Raji (cell line): ENCODE results near the gene RCAN2.

ENCODE experiments used
- POLR2A ChIP-seq: IDR thresholded peaks from 2 replicates; pipeline ENCODE4 v1.6.1; 2011; ENCODE audit warnings: low read depth, low read length, control low read depth; ENCODE audit not compliant: insufficient read depth

Gene RCAN2

DNA sequence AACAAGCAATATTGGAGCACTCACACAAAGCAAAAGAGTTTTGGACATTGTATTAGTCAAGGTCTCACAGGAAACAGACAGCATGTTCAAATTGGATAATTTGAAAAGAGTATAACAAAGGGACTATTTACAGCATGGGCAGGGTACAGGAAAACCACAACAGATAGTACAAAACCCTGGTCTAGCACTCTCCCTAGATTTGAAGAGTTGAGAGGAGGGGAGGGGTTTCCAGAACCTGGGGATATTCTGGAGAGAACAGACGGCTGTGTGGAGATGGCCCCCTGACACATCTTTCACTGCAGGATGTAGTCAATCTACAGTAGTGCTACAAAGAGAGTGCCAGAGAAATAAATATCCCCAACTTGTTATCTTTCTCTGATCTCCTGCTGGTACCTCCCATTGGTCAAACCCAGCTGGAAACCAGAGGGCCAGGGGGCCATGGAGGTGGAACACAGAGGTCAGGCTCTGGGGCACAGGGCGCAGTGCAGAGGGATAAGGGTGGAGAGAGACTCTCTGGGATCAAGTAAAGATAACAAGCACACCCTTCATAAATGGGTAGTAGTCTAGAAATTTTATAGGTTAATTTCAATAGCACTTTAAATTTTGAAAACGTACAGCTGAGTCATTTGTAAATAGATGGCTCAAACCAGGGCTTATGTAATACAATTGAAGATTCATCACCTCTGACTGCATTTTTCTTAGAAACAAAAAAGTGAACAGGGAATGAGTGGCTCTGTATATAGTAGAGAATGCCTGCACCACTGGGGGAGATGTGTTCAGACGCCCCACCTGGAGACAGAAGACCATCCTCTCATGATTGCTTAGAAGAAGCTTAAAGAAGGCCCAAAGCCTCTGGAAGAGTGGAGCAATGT, 25.7 kb downstream of the RCAN2 start:
- TF ChIP-seq POLR2A, result no peak

DNA sequence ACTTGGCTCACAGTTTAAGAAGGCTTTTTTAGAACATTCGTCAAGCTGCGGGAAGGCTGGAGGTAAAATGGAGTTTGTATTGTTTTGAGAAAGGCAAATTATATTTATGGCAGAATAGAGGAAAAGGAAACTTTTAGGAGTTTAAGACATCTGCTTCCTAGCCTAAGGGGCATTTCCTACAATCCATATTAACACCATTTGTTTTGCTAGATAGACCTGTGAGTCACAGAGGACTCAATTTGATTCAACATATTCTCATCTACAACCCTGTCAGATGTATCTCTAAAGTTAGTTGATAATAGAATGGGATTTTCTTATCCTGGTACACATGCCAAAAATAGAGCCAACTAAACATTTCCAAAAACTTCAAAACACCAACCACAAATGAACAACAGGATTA, 35.0 kb downstream of the RCAN2 start:
- TF ChIP-seq POLR2A, result no peak

DNA sequence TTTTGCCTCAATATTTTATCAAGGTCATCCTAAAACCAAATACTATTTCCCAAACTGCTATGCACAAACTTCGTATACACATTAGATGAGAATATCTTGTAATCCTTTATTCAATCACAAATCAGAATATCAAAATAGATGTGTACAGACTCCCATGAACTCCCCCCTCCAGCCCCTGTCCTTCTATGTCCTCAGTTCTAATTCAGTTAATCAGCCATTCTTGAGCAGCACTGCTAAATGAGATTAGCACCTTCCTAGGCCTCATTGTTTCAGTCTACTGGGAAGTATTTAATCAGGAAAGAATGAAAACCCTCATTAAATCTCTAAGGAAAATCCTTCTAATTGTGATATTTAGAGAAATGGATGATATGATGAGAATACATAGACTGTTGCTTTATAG, 36.6 kb downstream of the RCAN2 start:
- no peak for TF ChIP-seq POLR2A

DNA sequence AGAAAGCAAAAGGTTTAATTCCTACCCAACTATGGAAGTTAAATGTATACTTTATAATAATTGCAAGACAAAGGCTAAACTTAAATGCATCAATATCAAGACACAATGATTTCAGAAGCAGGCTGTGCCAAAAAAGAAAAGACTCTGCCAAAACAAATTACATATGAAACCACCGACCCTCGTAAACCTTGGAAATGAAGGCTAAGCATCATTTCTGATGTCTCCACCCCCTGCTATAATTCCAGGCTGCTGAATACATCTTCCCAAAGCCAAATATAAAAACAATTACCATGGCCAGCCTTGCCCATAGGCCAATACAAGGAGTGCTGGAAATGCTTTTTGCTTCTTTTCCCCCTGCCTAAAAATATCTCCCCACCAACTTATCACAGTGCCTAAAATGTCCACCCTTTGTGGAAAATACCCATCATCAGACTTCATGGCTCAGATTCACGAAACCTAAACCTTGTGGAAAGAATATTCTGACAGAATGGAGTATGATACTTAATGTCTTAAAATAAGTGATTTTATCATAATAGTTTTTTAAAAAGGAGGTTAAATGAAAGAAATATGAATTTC, 37.4 kb downstream of the RCAN2 start:
- TF ChIP-seq POLR2A, result no peak

DNA sequence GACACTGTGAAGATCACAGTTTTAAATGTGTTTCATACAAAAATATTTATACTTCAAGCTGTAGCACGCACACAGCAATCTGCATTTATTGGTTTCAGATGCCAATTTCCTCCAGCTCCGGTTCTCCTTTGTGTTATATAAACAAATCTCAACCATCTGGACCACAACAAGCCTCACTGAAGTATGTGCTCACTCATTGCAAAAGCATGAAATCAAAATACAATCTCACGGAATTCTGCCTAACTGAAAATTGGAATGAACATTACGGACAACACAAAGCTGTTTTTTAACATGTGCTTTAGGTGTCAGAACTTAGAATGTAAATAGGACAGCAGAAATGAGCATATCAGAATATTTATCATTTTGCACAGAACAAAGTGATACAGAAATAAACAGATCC, 38.0 kb downstream of the RCAN2 start:
- TF ChIP-seq POLR2A, result no peak

DNA sequence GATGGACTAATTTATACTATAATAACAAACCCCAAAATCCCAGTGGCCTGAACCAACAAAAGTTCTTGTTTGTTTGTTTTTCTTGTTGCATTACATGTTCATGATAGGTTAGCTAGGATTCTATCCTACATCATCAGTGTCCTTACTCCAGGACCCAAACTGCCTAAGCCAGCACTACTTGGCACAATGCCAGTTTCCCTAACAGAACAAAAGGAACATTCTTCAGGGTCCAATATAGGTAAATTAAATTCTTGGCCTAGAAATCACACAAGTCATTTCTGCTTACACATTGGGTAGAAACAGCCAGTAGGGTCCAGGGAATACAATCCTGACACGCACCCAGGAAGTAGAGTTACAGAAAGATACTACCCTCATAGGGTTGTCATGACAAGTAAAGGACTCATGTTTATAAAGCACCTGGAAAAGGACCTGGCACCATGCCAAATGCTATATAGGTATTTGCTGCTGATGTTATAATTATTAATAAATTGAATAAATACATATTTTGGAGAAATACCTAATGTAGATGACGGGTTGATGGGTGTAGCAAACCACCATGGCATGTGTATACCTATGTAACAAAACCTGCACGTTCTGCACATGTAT, 38.8 kb downstream of the RCAN2 start:
- TF ChIP-seq POLR2A, result no peak

DNA sequence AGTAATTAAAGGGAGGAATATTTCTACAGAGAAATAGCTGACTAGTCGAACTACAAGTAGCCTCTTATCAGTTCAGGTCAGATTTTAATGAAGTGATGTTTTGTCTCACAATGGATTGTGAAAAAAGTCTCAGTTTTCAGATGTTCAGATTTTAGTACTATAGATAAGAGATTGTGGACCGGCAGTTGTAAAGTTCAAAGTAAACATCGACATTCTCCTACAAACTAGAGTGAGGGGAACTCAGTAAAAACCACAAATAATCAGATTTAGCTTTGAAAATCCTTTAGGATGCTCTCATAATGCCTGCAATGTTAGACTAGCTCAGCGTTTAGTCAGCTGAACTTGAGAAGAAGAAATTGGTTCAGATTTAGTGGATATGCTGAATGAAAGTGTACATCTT, 39.9 kb downstream of the RCAN2 start:
- TF ChIP-seq POLR2A, result no peak

DNA sequence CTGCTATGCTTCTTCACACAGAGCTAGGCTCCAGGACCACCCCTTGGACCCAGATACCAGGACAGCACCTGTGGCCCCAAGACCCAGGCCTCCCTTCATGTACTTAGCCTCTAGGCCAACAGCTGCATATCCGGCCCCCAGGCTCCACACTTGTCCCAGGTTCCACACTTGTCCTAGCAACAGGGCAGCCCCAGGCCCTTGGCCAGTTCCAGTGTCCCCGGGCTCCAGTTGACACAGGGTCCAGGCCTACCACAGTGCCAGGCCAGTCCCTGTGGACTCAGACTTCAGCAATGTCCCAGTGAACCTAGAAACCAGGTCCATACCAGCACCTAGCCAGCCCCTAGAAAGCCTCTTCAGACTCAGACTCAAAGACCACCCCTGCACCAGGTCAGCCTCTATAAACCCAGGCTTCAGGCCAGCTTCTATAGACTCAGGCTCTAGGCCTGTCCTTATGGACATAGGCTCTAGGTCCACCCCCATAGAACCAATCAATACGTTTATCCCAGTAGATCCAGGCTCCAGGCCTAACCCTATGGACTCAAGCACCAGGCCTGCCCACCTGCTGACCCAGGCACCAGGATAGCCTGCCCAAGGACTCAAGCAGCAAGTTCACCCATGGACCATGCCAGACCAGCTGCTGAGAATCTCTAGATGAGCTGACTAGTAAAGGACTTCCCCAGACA, 46.3 kb downstream of the RCAN2 start:
- no peak for TF ChIP-seq POLR2A

DNA sequence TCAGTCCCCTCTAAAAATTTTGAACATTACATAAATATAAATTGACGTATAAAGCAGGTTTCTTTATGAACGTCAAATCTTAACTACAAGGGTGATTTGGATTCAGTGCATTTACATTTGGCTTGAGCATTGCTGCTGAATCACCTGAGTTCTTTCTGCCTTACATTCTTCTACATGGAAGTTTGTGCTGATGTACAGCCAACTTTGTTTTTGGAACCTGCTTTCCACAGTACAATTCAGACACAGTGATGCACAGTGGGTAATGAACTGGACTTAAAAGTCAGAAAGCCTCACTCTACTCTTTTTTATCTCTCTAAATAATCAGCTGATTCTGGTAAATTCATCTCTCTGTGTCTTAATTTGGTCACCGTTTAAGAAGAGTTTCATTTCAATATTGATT, 47.6 kb downstream of the RCAN2 start:
- TF ChIP-seq POLR2A, result no peak

DNA sequence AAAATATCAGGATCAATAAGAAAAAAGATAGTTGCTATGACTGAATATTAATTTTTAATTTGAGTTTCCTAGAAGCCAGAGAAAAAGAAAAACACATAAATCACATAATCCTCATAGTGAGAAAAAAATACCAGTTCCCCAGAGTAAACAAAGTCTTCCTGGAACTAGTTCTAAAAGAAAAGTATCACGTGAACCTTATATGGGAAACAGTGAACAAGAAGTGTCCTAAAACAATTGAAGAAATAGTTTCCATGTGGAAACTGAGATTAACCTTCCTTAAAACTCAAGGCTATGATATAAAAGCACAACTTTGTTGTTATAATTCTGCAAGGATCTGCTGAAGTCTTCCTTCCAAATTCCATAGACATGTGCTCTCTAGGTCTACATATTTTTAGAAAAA, 50.6 kb downstream of the RCAN2 start:
- no peak for TF ChIP-seq POLR2A

DNA sequence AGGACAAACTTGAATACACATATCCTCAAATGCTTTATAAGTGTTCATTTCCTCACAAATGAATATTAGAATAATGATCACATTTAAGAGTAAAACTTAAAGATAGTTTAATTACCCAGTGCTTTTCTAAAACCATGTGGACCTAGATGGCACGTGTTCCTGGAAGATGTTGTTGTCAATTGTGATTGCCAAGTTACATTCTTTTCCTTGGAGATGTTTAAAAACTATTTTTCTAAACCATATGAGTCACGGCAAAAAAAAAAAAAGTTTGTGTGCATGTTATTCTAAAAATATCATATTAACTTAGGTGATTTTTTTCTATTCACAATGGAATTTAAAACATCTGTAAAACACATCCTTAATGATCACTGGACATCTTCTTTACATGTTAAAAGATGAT, 51.1 kb downstream of the RCAN2 start:
- no peak for TF ChIP-seq POLR2A

DNA sequence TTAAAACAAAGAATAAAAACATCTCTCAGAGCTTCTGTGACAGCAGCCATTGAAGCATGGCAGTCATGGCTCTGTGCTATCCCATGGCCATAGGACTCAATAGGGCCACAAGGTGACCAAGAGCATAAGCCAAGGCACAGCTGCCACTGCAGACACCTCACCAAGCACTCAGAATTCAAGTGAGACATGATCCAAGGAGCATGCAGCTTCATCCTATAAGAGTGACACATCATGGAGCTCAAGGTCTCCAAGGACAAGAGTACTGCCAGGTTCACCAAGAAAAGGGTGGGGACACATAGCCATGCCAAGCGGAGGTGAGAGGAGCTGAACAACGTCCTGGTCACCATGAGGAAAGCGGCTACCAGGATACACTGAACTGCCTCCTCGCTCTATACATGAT, 53.0 kb downstream of the RCAN2 start:
- TF ChIP-seq POLR2A, result no peak

DNA sequence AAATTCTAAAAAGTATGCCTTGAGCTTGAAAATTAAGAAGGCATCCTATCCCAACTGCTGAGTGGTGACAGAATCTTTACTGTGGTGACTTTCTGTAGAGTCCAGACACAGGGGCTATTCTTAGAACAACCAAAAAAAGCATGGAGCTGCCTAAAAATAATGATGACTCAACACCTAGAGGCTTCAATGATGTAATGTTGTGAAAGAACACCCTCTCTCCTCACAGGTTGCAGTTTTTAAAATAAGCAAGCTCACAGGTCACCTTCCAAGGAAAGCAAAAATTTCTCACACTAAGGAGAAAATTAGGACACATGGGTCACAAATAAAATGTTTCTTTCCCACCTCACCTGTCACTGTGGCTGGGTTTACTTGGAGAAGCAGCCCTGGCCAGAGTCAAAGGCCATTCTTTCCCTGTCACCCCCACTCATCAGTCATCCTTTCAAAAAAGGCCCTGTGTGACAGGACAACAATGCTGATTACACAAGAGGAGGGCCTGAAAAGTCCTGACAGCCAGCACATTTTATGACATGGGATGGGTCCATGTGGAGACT, 53.5 kb downstream of the RCAN2 start:
- TF ChIP-seq POLR2A, result no peak

DNA sequence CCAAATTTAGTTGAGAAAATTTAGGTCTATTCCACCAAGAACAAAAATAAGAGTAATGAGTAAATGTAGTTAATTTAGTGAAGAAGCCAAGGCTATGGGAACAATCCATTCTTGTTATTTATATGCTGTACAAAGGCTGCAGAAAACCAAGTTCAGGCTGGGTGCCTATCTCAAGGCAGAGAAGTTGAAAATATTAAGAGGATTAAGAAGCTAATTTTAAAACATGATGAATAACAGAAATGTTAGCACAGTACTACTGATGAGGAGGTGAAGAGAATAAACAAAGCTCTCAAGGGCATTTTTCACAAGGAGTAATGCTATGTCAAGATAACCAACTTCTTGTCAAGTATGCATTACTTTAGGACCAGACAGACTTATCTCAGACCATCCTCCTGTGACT, 68.6 kb downstream of the RCAN2 start:
- TF ChIP-seq POLR2A, result no peak

DNA sequence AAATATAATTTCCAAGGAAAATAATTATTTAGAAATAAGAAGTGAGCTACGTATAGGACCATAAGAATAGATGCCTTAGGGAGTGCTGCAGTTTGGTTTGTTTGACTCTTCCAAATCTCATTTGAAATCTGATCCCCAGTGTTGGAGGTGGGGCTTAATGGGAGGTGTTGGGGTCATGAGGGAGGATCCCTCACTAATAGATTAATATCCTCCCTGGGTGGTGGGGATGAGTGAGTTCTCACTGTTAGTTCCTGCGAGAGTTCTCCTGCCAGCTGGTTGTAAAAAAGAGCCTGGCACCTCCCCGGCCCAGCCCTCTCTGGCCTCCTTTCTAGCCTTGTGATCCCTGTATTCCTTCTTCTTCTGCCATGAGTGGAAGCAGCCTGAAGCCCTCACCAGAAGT, 69.3 kb downstream of the RCAN2 start:
- TF ChIP-seq POLR2A, result no peak
